Measurements from ENCODE around the gene SH3GL1. TPM values are rescaled to one million over a fixed set of nuclear protein-coding genes. Genes with fewer than 3 reads are reported as not detected.
"Not testable (repeated sequence)": the region's sequence is repeated elsewhere in the genome, so short reads cannot be mapped to it uniquely, and the experiment has no call there.

The SH3GL1 gene
- total RNA-seq, 1 experiment from 2014 or later = 108 TPM

GRCh38 chr19:4350111-4350510 lies 50.2 kb downstream of the SH3GL1 start:
- intact Hi-C loops (cut with micrococcal nuclease; ENCODE audit: unreplicated experiment) = no loop called here
- BruUV-seq (replicated peaks) = no TSS peak
- ChIA-PET POLR2A (ENCODE audit: low non-redundant PET) (no interaction called here), CTCF (no interaction called here)
- H3K4me1 ChIP-seq (ENCODE audit: insufficient read depth, low read length, poor library complexity, severe bottlenecking) = no peaks in the 10 kb centered on the region
- H3K4me3 ChIP-seq (ENCODE audit: low read depth, low read length, poor library complexity, severe bottlenecking) = no peak overlapping the region
- TF ChIP-seq CTCF (conservative IDR thresholded peaks at IDR 0.05; ENCODE audit: low read depth, low read length) = no peak
- TF ChIP-seq EZH2 (IDR thresholded peaks at IDR 0.05; ENCODE audit: borderline replicate concordance, low read depth, low read length, poor library complexity, severe bottlenecking) = no peak
- no peaks in the 10 kb centered on the region for H3K9me3 ChIP-seq (ENCODE audit: low read depth, low read length, poor library complexity, severe bottlenecking)
- DNase-seq (ENCODE audit: low spot score) = no peak
- no peak overlapping the region for H3K27ac ChIP-seq (ENCODE audit: low read depth, low read length, poor library complexity, severe bottlenecking)
- no peaks in the 10 kb centered on the region for H3K36me3 ChIP-seq (ENCODE audit: insufficient read depth, low read length, poor library complexity, severe bottlenecking)
- no peaks in the 10 kb centered on the region for H3K27me3 ChIP-seq (replicated peaks; ENCODE audit: insufficient read depth, low read depth, low read length, poor library complexity)

GRCh38 chr19:4349225-4349624 lies 51.1 kb downstream of the SH3GL1 start:
- BruUV-seq (replicated peaks); H3K36me3 ChIP-seq (ENCODE audit: insufficient read depth, low read length, poor library complexity, severe bottlenecking); H3K4me3 ChIP-seq (ENCODE audit: low read depth, low read length, poor library complexity, severe bottlenecking); H3K9me3 ChIP-seq (ENCODE audit: low read depth, low read length, poor library complexity, severe bottlenecking); CTCF ChIA-PET; H3K27ac ChIP-seq (ENCODE audit: low read depth, low read length, poor library complexity, severe bottlenecking); H3K27me3 ChIP-seq (replicated peaks; ENCODE audit: insufficient read depth, low read depth, low read length, poor library complexity); POLR2A ChIA-PET (ENCODE audit: low non-redundant PET); DNase-seq (ENCODE audit: low spot score); H3K4me1 ChIP-seq (ENCODE audit: insufficient read depth, low read length, poor library complexity, severe bottlenecking); intact Hi-C loops (cut with micrococcal nuclease; ENCODE audit: unreplicated experiment): not testable (repeated sequence)

GRCh38 chr19:4347521-4347920 lies 52.8 kb downstream of the SH3GL1 start:
- Histone ChIP-seq H3K4me1 (ENCODE audit: insufficient read depth, low read length, poor library complexity, severe bottlenecking) (no peaks in the 10 kb centered on the region), H3K36me3 (ENCODE audit: insufficient read depth, low read length, poor library complexity, severe bottlenecking) (no peaks in the 10 kb centered on the region), H3K4me3 (ENCODE audit: low read depth, low read length, poor library complexity, severe bottlenecking) (no peak overlapping the region), H3K27me3 (replicated peaks; ENCODE audit: insufficient read depth, low read depth, low read length, poor library complexity) (no peaks in the 10 kb centered on the region), H3K9me3 (ENCODE audit: low read depth, low read length, poor library complexity, severe bottlenecking) (no peaks in the 10 kb centered on the region), H3K27ac (ENCODE audit: low read depth, low read length, poor library complexity, severe bottlenecking) (no peak overlapping the region)
- intact Hi-C loops (cut with micrococcal nuclease; ENCODE audit: unreplicated experiment) = no loop called here
- no peak for TF ChIP-seq CTCF (conservative IDR thresholded peaks at IDR 0.05; ENCODE audit: low read depth, low read length)
- no peak for TF ChIP-seq EZH2 (IDR thresholded peaks at IDR 0.05; ENCODE audit: borderline replicate concordance, low read depth, low read length, poor library complexity, severe bottlenecking)
- ChIA-PET CTCF (no interaction called here), POLR2A (ENCODE audit: low non-redundant PET) (no interaction called here)
- no TSS peak for BruUV-seq (replicated peaks)
- no peak for DNase-seq (ENCODE audit: low spot score)

- TF ChIP-seq EZH2 (IDR thresholded peaks at IDR 0.05; ENCODE audit: borderline replicate concordance, low read depth, low read length, poor library complexity, severe bottlenecking) (no peak), CTCF (conservative IDR thresholded peaks at IDR 0.05; ENCODE audit: low read depth, low read length) (no peak)
- Histone ChIP-seq H3K9me3 (ENCODE audit: low read depth, low read length, poor library complexity, severe bottlenecking) (no peaks in the 10 kb centered on the region), H3K36me3 (ENCODE audit: insufficient read depth, low read length, poor library complexity, severe bottlenecking) (no peaks in the 10 kb centered on the region), H3K27me3 (replicated peaks; ENCODE audit: insufficient read depth, low read depth, low read length, poor library complexity) (no peaks in the 10 kb centered on the region), H3K4me3 (ENCODE audit: low read depth, low read length, poor library complexity, severe bottlenecking) (no peak overlapping the region), H3K27ac (ENCODE audit: low read depth, low read length, poor library complexity, severe bottlenecking) (no peak overlapping the region), H3K4me1 (ENCODE audit: insufficient read depth, low read length, poor library complexity, severe bottlenecking) (no peaks in the 10 kb centered on the region)
- ChIA-PET CTCF (no interaction called here), POLR2A (ENCODE audit: low non-redundant PET) (no interaction called here)
- DNase-seq (ENCODE audit: low spot score) = no peak
- BruUV-seq (replicated peaks) = no TSS peak
- intact Hi-C loops (cut with micrococcal nuclease; ENCODE audit: unreplicated experiment) = no loop called here
Observed at GRCh38 chr19:4346020-4346383, 54.3 kb downstream of the SH3GL1 start.
